Measurements from ENCODE around the gene RRM2. TPM values are rescaled to one million over a fixed set of nuclear protein-coding genes. Genes with fewer than 3 reads are reported as not detected.
"Not testable (repeated sequence)": the region's sequence is repeated elsewhere in the genome, so short reads cannot be mapped to it uniquely, and the experiment has no call there.

RRM2 gene
- total RNA-seq, 2 donors from 2014 or later, result 15.8 to 40.0 TPM

DNA sequence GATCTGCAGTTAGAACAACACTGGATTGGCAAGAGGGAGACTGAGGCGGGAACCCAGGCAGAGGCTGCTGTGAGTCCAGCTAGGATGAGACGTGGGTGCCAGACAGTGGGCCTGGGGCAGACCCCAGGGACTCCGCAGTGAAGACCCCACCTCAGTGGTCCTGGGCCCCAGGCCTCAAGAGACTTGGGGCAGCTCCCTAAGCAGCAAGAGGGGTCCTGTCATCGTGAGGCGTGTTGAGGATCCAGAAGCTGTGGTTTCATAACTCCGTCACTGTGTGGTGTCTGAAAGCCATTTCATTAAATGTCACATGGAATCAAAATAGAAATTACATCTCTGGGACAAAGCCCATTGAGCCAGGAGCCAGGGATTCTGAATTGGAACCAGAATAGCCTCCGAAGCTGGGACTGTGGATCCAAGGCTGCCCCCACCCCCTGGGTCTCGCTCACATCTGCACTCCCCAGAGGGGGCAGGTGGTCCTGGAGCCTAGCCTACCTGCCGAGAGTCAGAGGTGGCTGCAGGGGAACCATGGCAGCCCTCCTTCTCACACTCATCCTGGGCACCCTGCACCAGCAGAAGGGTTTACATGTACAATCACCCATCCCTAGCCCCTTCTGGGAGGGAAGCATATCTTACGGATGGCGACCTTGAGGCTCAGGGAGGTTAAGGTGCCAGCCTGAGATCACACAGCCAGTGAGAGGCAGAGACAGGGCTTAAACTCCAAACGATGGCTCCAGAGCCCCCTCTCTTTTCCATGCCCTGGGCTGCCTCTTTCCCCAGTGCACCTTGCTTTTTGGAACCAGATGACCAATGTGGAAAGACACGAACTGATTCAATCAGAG lies 23.2 kb downstream of the RRM2 start:
- ATAC-seq (no peak), DNase-seq (no peak)
- intact Hi-C loops (cut with DNase I, micrococcal nuclease), result loop anchor here in 1 of 2 donors (10.0 kb wide), 1 partner anchor 269 kb away; no protein-coding TSS in a partner anchor

DNA sequence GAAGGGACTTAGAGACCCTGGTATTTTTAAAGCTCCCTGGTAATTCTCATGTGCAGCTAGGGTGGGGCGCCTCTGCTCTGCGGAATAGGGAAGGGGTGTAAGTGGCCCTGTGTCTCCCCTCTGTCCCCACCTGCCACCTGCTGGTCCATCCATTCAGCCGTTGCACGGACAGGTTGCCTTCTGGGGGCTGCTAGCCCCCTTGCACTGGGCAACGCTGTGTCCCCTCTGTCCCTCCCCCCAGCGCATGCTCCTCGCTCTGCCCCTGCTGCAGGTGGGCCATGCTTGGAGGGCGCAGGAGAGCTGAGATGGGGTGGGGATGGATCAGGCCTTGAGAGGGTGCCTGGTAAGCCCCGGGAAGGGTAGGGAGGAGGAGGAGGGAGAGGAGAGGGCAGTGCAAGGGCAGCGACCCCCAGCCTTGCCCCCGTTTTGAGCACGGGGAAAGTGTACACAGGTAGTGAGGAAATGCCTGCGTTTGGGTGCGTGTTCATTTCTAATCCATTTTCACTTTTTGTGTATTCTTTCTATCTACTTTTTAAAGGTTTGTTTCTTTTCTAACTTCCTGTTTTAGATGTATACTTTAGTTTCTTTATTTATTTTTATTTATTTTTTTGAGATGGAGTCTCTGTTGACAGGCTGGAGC lies 23.9 kb downstream of the RRM2 start:
- intact Hi-C loops (cut with DNase I, micrococcal nuclease), result loop anchor here in 1 of 2 donors (10.0 kb wide), 1 partner anchor 268 kb away; no protein-coding TSS in a partner anchor
- ATAC-seq, result no peak
- DNase-seq, result no peak

DNA sequence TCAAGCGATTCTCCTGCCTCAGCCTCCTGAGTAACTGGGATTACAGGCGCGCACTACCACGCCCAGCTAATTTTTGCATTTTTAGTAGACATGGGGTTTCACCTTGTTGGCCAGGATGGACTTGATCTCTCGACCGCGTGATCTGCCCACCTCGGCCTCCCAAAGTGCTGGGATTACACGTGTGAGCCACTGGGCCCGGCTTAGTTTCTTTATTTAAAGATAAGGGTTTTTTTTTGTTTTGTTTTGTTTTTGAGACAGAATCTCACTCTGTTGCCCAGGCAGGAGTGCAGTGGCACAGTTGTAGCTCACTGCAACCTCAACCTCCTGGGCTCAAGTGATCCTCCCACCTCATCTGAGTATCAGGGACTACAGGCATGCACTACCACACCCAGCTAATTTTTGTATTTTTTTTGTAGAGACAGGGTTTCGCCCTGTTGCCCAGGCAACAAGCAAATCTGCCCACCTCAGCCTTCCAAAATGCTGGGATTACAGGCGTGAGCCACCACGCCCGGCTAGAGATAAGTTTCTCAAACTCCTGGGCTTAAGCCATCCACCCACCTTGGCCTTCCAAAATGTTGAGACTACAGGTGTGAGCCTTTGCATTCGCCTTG lies 24.6 kb downstream of the RRM2 start:
- intact Hi-C loops (cut with DNase I, micrococcal nuclease), result loop anchor here in 1 of 2 donors (10.0 kb wide), 1 partner anchor 268 kb away; no protein-coding TSS in a partner anchor
- ATAC-seq, DNase-seq: not testable (repeated sequence)

DNA sequence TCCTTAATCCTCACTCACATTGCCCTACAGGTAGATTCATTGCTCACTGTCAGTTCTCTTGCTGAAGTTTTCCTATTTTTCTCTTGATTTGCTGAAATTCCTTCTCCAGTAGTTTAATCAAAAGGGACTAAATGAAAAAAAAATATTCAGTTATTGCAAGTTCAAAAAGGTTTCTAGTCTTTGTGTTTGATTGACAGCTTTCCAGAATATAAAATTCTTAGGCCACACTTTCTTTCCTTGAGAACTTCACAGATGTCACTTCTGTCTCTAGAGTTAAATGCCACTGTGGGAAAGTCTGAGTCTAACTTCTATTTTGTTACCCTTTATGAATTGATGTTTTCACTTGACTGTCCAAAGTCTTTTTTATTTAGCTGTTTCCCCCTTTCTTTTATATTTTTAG lies 25.7 kb downstream of the RRM2 start:
- intact Hi-C loops (cut with DNase I, micrococcal nuclease), result loop anchor here in 1 of 2 donors (10.0 kb wide), 1 partner anchor 267 kb away; no protein-coding TSS in a partner anchor
- no peak for ATAC-seq
- no peak for DNase-seq

DNA sequence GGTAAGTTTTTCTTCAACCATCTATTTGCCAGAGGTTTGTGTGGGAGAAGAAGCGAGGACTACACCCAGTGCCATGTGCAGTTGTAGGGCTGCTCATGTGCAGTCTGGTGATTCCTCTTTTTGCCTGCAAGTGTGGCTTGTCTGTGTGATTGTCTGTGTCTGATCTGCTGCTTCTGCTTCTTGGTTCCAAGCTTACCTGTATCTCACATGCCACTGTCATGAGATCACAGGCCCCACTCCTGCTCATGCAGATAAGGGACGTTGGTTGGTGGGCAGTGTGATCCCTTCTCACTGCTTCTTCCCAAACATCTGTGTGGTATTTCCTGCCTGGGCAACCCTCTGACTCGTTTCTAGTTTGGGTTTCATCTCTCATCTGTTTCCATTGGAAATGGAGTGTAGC lies 27.1 kb downstream of the RRM2 start:
- DNase-seq (no peak), ATAC-seq (no peak)
- intact Hi-C loops (cut with DNase I, micrococcal nuclease), result loop anchor here in 1 of 2 donors (10.0 kb wide), 1 partner anchor 265 kb away; no protein-coding TSS in a partner anchor

DNA sequence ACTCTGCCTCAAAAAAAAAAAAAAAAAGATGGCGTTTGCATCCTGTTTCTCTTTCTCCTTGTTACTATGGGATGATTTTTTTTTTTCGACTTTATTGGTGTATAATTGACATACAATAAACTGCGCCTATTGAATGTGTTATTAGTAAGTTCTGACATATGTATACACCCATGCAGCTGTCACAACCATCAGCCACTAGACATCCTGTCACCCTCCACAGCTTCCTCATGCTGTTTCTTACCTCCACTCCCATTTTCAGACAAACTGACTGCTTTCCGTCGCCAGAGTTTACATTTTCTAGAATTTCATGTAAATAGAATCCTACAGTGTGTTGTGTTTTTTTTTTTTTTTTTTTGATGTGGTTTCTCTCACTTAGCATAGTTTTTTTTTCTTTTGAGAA lies 27.9 kb downstream of the RRM2 start:
- intact Hi-C loops (cut with DNase I, micrococcal nuclease), result no loop called here
- ATAC-seq, result peak; percentile 94
- DNase-seq, result no peak

DNA sequence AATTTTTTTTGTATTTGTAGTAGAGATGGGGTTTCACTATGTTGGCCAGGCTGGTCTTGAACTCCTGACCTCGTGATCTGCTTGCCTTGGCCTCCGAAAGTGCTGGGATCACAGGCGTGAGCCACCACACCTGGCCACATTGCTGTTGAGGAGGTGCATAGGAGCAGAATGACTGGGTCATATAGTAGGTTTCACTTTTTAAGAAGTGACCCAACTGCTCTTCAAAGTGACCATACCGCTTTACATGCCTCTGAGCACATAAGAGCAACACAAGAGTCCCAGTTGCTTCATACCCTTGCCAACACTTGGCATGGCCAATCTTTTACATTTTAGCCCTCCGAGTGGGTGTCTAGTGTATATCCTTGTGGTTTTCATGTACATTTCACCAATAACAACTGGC lies 28.9 kb downstream of the RRM2 start:
- ATAC-seq (no peak), DNase-seq (peak in 1 of 2 donors; percentile 1)
- intact Hi-C loops (cut with DNase I, micrococcal nuclease), result no loop called here

DNA sequence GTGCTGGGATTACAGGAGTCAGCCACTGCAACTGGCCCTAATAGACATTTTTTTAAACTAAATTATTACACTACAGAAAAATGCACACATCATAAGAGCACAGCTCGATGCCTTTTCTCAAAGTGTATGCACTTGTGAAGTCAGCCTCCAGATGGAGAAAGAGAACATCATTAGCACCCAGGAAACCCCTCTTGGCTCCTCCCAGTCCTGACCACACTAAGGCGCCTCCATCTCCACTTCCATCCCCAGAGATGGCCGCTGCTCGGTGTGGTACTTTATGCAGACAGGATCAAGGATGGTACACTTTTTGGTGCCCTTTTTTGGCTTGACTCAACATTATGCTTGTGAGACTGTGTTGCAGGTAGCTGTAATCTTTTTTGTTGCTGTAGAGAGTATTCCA lies 34.8 kb downstream of the RRM2 start:
- ATAC-seq, result no peak
- no peak for DNase-seq
- intact Hi-C loops (cut with DNase I, micrococcal nuclease), result no loop called here

DNA sequence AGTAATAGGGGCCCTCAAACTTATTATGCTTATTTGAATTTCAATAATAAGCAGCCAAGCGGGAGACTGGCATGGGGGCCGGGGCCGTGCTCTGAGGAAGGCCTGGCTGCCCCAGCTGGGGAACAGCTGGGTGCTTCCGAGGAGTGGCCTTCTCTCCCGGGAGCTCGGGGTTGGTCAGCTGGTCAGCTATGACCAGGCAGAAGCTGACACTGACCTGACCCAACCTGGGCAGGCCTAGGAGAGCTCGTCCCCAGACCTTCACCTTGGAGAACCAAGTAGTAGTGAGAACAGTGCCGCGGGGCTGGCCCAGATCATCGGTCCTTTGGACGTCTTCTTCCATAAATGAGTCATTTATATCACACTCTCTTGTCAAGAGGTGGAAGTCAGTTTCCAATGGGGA lies 36.1 kb downstream of the RRM2 start:
- intact Hi-C loops (cut with DNase I, micrococcal nuclease), result no loop called here
- ATAC-seq (no peak), DNase-seq (no peak)

DNA sequence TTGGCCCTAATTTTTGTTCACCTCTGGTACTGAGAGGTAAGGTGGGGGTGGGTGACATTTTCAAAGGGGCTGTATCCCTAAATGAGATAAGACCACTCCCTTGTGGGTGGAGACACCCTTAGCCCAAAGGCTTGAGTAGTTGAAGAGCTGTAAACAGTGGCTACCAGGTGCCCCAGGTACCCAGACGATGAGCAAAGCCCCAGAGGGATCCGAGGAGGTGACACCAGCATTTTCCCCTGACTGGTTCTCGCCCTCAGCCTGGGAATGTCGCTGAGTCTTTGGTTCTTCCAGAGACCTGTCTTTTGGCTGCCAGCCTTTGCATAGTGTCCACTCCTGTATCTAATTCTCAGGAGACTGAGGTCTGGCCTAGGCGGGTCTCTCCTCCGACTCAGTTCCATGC lies 36.5 kb downstream of the RRM2 start:
- DNase-seq, result no peak
- no peak for ATAC-seq
- intact Hi-C loops (cut with DNase I, micrococcal nuclease), result no loop called here

DNA sequence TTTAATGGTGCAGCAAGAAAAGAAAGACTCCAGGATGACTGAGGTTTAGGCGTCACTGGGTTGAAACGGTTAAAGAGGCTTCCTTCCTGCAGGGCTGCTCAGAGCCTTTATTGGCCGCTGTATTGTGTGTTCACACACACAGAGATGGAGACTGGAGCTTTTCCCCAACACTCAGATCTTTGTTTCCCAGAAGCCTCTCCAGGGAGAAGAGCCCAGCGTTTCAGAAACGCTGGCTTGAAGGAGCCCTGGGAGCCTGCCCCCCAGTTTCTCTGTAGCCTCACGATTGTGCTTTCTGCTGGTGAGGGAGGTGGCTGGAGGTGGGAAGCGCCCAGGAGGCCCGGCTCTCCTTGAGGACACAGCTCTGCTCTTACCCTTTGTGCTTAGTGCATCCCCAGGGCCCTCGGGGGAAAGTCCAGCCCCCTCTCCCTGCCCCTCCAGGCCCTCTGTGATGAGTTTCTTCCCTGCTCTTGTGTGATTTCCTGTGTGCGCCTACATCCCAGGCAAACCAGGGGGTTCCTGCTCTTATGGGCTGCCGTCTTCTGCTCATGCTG lies 37.1 kb downstream of the RRM2 start:
- intact Hi-C loops (cut with DNase I, micrococcal nuclease), result no loop called here
- DNase-seq (no peak), ATAC-seq (no peak)

DNA sequence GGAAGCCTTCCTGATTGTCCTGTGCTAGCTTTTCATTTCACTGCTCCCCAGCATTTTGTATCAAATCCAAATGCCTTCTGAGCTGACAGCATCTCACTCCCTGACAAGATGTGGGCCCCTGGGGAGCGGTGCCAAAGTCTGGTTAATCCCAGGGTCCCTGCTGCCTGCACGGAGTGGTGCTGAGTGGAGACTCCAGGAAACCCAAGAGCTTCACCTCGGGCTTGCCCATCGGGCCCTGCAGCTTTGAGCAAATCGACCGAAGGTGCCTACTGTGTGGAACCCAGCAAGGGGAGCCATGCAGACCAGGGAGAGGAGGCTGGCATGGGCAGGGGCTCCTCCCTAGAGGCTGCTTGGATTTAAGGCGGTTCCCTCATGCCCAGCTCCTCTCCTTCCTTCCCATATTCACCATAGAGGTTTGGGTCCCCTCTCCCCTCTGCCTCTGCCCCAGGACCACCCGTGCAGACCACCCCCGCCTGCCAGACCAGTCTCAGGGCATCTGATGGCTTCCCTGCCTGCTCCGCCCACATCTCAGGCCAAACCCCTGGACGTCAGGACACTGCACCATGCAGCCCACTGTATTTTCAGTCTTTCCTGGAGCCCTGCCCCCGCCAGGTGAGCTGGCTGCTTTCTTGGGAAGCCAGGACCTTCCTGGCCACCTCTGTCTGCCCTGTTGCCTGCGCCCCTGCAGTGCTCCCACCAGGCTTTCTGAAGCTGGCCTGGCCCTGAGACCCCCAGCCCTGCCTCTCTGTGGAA lies 37.8 kb downstream of the RRM2 start:
- DNase-seq (no peak), ATAC-seq (no peak)
- intact Hi-C loops (cut with DNase I, micrococcal nuclease), result no loop called here

DNA sequence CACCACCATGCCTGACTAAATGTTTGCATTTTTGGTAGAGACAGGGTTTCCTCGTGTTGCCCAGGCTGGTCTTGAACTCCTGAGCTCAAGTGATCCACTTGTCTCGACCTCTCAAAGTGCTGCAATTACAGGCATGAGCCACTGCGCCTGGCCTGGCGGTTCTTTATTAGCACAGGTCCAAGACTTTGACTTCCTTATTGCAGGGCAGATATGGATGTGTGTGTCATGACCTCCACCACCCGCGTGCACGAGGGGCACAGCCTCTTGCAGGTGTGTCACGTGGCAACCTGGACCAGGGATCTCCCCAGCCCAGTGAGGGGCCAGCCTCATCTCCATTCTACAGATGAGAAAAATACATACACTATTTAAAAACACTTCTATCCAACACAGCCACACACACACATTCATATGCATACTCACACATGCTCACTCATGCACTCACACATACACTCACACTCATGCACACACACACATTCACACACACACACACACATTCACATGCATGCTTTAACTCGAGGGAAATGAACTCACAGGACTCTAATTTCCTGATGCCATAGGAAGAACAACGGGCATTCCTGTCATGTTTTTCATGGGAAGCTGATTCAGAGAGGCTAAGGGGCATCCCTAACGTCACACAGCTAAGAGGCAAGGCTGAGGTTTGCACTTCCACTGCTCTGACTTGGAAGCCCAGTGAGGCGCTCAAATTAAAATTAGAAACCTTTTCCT lies 38.8 kb downstream of the RRM2 start:
- DNase-seq (peak; percentile 62 to 71), ATAC-seq (peak; percentile 93)
- intact Hi-C loops (cut with DNase I, micrococcal nuclease), result no loop called here

DNA sequence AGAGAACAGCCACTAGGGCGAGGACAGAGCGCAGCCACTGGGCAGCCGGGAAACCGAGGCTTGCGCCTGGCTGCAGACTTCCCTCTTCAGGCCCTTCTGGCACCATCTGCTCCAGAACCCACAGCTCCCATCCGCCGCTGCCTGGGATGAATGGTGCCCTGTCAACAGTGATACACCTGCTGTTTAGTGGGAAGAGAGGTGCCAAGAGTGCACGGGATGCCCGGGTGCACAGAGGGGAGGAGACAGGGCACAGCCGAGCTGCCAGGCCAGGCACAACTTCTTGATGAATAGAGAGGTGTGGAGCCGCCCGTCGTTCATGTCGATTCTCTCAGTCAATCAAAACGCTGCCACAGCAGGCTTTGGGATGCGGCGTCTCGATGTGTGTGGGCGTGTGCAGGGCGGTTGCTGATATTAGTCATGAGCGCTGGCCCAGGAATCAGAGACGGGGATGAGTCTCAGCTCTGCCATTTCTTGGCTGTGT lies 39.5 kb downstream of the RRM2 start:
- ATAC-seq (peak; percentile 61), DNase-seq (peak in 1 of 2 donors; percentile 27)
- intact Hi-C loops (cut with DNase I, micrococcal nuclease), result no loop called here

DNA sequence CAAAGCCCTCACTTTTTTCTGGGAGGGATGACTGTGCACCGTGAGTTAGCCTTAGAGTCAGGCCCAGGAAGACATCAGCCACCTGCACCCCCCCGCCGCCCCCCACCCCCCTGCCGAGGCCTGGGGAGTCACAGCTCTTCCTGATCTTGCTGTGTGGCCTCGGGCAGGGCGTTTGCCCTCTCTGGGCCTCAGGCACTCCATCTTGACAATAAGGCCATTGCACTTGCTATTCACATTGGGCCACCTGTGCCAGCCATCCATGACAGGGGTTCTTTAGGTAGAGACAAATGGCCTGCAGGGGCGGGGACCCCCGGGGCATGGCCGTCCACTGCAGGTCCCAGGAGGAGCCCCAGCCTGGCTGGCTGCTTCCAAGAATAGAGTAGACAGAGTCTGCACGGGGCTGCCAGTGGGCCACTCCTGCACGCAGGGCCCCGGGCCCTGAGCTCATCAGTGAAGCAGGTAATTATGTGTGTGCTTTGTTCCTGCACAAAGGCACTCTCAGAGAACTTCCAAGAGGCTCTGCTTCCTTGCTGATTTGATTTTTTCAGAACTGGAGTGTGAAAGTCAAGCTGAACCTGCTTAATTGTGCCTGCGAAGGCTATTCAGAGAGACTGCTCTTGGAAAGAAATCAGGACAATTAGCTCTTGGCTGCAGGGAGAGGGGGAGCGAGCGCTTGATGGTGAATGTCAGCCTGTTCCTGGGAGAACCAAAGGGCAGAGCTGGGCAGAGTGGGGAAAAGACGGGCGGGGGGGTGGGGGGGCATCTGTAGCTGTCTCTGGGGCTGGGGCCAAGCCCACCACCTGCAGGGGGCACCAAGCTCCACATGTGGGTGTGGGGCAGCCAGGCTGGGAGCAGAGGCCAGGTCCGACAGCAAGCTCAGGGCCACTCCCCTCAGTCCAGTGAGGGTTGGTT lies 40.3 kb downstream of the RRM2 start:
- DNase-seq (peak in 1 of 2 donors; percentile 41), ATAC-seq (no peak)
- intact Hi-C loops (cut with DNase I, micrococcal nuclease), result no loop called here

DNA sequence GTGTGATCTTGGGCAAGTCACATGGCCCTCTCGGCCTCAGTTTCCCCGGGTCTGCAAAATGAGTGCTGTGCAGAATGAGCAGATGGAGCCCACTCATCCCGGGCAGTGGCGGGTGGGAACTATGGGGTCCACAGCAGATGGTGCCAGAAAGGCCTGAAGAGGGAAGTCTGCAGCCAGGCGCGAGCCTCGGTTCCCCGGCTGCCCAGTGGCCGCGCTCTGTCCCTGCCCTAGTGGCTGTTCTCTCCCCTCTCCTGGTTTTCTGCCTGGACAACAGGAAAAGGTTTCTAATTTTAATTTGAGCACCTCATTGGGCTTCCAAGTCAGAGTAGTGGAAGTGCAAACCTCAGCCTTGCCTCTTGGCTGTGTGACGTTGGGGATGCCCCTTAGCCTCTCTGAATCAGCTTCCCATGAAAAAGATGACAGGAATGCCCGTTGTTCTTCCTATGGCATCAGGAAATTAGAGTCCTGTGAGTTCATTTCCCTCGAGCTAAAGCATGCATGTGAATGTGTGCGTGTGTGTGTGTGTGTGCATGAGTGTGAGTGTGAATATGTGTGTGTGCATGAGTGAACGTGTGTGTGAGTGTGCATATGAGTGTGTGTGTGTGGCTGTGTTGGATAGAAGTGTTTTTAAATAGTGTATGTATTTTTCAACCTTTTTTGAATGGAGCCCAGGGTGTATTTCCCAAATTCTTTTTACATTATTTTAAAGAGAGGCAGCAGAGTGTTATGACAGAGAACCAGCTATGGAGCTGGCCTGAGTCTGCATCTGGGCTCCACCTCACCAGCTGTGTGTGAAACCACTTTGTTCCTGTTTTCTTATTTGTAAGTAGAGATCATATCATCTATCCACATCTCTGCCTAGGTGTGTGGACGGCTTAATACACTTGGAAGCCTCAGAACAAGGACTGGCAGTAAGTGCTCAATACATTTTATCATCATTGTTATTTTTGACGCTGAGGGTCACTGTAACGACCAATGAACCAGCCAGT lies 41.3 kb downstream of the RRM2 start:
- intact Hi-C loops (cut with DNase I, micrococcal nuclease), result no loop called here
- DNase-seq (no peak), ATAC-seq (no peak)
